GM12872 (cell line): ENCODE measurements around the gene ZNF48.

Experiments used
- CTCF ChIP-seq: IDR thresholded peaks from 3 replicates; pipeline ENCODE4 v1.5.1; 2011; ENCODE audit warnings: low read depth, mild to moderate bottlenecking, low read length, moderate library complexity; ENCODE audit not compliant: insufficient read depth

The ZNF48 gene

GRCh38 chr16:30397776-30398660 lies 2.8 kb downstream of the ZNF48 start:
- no peak for TF ChIP-seq CTCF

GRCh38 chr16:30398661-30399434 lies 3.6 kb downstream of the ZNF48 start:
- no peak for TF ChIP-seq CTCF

GRCh38 chr16:30399435-30400186 lies 4.4 kb downstream of the ZNF48 start:
- TF ChIP-seq CTCF, result no peak

GRCh38 chr16:30401768-30402425 lies 6.7 kb downstream of the ZNF48 start:
- TF ChIP-seq CTCF, result no peak

- TF ChIP-seq CTCF, result no peak
Observed at GRCh38 chr16:30406795-30407101, 11.5 kb downstream of the ZNF48 start.

GRCh38 chr16:30407102-30407803 lies 12.0 kb downstream of the ZNF48 start, which contains the start of gene ZNF771:
Gene ZNF771 (plus strand): TSS chr16:30407606. CDS start chr16:30408054, 448 bp downstream.
- TF ChIP-seq CTCF, result 0 out of 3 replicates have a peak, but pooled peaks have one; percentile 18
